Stimulated activated CD8-positive, alpha-beta memory T cell treated with anti-CD3 and anti-CD28 coated beads, Interleukin-7, amount 100 ng/mL, for 48 hours (primary cell): ENCODE results near the gene TRIM41.
"Not testable (repeated sequence)": the region's sequence is repeated elsewhere in the genome, so short reads cannot be mapped to it uniquely, and the experiment has no call there.

Source experiments
- DNase-seq, 2 donors: peaks; one replicate each; pipeline ENCODE4 v3.0.0-alpha.2; 2020; ENCODE audit warnings: low read depth in 1 of 2; ENCODE audit errors: extremely low read depth in 1 of 2

TRIM41 gene

DNA sequence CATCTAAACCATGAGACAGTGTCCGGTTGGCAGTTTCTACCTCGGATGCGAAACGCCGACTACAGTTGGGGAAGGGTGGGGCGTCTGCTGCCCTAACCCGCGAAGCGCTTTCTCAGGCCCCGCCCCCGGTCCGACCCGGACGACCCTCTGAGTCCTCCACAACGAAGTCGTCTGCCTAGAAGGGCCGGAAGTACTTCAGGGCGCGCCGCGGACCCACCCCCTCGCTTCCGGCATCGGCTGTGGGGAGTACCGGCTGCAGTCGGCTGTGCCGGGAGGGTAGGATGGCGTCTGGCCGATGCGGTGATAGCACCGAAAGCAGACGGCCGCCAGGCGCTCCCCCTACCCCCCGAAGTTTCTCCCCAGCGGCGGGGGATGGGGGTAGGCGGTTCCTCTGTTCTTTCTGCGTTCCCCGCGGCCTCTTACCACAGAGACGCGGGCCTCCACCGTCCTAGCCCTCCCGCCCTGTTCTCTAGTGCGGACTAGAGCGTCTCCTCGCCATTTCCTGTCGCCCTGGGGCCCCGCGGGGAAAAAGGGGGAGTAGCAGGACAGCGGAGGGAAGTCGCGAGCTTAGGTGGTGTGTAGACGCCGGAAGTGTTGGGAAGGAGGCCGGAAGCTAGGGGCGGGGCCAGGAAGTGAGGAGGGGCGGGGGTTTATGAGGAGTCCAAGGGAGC lies at the start of gene TRIM41:
TRIM41 (plus strand) TSS at position 224 of the 671 bp plus-strand sequence. CDS start 719 bp downstream, outside the sequence.
- DNase-seq, result peak; percentile 97 to 99

DNA sequence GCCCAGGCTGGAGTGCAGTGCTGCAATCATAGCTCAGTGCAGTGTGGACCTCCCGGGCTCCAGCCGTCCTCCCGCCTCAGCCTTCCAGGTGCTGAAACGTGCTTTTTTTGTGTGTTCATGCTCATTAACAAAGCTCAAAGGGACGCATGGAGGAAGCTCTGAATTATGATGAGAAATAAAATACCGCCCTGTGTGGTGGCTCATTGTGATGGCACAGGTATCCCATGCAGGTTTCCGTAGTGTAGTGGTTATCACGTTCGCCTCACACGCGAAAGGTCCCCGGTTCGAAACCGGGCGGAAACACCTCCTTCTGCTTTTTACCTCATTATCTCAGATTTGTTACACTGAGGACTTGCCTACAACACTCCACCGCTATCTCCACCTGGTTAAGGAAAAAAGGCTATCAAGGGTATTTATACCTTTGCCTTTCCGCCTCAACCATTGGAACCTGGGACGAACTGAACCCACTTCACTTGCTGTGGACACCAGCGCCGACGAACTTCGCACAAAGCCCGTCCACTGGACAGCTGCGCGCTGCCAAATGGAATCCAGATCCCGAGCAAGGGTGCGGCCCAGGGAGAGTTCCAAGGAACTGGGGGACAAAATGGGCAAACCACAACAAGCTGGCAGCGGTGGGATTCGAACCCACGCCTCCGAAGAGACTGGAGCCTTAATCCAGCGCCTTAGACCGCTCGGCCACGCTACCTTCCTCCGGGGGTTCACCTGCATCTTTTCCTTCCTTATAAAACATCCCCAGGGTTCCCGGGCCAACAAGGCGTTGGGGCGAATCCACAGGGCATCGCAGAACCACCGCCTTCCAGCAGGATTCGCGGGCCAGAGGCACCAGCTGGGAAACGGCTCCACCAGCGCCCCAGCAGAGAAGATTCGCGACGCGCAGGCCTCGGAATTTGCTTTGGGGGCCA lies 49.4 kb upstream of the TRIM41 start:
- DNase-seq, result peak in 1 of 2 donors; percentile 59

DNA sequence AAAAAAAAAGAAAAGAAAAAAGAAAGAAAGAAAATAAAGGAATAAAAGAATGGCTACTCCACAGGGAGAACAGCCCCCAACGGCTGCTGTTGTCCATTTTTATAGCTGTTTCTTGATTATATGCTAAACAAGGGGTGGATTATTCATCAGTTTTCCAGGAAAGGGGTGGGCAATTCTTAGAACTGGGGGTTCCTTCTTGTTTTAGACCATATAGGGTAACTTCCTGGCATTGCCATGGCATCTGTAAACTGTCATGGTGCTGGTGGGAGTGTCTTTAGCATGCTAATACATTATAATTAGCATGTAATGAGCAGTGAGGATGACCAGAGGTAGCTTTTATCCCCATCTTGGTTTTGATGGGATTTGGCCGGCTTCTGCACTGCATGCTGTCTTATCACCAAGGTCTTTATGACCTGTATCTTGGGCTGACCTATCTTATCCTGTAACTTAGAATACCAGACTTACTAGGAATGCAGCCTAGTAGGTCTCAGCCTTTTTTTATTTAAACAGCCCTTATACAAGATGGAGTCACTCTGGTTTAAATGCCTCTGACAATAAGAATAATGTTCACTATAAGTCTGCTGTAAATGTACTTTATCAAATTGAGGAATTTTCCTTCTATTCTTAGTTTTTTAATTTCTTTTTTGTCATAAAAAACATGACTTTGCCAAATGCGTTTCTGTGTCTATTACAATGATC lies 46.7 kb upstream of the TRIM41 start:
- DNase-seq, result no peak

DNA sequence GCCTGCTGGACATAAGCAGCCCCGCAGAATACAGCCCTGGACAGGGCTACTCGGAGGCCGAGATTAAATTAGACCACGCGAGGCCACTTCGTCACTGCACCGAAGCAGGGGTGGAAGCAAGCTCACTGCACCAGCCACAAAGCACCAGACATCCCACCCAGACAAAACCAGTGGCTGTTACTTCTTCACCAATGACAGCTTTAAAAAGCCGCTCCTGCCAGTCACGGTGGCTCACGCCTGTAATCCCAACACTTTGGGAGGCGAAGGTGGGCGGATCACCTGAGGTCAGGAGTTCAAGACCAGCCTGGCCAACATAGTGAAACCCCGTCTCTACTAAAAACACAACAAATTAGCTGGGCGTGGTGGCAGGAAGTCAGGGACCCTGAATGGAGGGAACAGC lies 45.5 kb upstream of the TRIM41 start:
- DNase-seq, result not testable (repeated sequence)

DNA sequence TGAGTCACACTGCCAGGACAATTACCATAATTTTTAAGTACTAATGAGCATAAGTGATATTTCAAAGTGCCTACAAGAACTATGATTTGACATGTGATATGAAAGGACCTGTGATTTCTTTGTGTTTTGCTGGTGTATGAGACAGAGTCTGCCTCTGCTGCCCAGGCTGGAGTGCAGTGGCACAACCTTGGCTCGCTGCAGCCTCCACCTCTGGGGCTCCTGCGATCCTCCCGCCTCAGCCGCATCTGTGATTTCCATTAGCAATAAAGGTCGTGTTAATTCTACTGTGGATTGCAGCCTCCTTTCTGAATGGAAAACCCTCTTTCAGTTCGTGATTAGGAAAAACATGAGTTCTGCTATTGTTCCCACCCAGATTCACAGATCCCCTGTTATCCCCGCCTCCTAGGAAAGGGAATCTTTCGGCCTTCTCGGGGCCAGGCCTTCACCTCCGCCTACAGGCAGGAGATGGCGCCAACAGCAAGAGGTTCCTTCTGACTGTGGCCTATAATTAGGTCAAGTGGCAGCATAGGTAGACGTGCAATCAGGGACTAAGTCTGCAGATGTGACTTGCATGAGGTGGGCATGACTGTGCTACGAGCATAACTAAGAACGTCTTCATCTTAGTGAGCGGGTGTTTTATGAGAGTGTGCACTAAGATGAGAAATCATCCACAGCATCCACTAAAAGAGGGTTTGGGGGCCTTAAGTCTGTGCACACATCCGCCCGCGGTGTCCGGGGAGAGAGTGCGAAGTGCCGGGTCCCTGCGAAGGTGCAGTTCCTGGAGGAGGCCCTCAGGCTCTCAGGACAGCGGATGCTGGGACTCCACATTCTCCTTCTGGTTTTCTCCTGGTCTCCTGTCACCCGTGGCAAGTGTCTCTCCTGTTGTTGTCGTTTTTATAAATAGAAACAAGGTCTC lies 41.2 kb upstream of the TRIM41 start:
- no peak for DNase-seq

DNA sequence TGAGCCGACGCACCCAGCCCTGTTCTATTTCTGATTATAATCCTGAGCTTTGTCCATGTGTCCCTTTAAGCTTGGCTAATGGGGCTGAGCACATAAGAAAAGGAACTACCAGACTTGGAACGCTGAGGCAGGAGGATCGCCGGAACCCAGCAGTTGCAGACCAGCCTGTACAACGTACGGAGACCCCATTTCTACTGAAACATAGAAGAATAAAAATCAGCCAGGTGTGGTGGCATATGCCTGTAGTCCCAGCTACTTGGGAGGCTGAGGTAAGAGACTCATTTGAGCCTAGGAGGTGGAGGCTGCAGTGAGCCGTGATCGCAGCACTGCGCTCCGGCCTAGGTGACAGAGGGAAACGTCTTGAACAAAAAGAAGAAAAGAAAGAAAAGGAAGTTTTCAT lies 40.4 kb upstream of the TRIM41 start:
- DNase-seq, result no peak

DNA sequence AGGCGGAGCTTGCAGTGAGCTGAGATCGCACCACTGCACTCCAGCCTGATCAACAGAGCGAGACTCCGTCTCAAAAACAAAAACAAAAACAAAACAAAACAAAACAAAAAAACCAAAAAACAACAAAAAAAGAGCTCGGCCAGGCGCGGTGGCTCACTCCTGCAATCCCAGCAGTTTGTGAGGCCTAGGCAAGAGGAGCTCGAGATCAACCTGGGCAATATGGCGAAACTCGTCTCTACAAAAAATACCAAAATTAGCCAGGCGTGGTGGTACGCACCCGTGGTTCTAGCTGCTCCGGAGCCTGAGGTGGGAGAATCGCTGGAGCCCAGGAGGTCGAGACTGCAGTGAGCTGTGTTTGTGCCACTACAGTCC lies 38.2 kb upstream of the TRIM41 start:
- DNase-seq, result no peak

DNA sequence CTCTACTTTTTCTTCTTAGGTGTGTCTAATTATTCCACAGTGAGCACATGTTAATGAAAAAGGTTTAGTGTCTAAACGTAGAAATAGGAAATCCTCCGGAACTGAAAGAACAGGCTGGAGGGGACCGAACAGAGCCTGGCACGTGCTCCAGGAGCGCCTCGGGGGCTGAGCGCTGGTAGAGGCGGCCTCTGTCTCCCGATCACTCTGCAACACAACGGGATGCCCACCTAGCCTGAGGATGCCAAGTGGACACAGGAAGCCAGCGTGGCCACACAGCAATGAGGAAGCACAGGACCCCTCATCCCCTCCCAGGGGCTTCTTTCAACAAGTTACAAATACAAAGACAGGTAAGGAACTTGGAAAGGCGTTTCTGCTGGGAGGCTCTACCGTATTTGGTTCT lies 37.5 kb upstream of the TRIM41 start:
- no peak for DNase-seq

DNA sequence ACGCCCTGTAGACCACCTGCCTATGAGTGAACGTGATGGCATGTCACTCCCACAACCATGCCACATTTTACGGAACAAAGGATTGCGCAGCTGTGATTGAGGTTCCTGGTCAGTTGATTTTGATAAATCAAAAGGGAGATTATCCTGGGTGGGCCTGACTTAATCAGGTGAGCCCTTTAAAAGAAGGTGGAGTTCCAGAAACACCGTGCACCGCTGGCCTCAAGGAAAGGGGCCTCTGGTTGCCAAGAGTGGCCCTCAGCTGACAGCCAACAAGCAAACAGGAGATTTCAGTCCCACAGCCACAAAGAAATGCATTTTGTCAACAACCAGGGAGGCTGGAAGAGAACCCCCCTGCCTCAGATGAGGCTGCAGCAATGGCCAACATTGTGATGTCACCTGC lies 37.1 kb upstream of the TRIM41 start:
- no peak for DNase-seq

DNA sequence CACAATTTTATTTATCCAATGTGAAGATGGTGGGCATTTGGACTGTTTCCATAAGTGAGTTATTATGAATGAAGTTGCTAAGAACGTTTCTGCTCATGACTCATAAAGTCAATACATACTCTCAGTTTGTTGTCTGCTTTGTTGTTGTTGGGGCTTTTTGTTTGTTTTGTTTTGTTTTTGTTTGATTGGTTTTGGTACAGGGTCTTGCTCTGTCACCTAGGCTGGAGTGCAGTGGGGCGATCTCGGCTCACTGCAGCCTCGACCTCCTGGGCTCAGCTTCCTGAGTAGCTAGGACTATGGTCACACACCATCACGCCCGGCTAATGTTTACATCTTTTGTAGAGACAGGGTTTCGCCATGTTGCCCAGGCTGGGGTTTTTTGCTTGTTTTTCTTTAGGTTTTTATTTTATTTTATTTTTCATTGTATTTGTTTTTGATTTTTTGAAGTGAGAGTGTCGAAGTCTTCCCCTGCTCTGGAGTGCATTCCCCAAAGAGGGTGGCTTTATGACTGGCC lies 36.0 kb upstream of the TRIM41 start:
- no peak for DNase-seq

DNA sequence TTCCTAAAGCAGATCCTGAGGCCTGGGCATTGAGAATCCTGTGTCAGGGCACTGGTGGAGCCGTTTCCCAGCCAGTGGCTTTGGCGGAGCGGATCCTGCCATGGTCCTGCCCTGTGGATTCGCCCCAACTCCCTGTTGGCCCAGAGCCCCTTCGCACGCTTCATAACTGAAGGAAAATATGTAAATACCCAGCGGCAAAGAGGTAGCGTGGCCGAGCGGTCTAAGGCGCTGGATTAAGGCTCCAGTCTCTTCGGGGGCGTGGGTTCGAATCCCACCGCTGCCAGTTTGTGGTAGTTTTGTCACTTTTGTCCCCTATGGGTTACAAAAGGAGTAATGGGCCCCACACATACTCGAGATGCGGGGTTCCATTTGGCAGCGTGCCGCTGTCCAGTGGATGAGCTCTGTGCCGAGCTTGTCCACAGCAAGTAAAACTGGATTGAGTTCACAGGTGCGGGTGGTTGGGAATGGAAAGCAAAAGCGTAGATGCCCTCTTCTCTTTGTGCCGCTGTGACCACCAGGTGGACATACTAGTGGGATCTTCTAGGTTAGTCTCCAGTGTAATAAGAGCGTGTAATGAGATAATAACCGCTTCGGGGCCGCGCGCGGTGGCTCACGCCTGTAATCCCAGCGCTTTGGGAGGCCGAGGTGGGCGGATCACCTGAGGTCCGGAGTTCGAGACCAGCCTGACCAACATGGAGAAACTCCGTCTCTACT lies 35.4 kb upstream of the TRIM41 start:
- DNase-seq, result peak in 1 of 2 donors; percentile 63

DNA sequence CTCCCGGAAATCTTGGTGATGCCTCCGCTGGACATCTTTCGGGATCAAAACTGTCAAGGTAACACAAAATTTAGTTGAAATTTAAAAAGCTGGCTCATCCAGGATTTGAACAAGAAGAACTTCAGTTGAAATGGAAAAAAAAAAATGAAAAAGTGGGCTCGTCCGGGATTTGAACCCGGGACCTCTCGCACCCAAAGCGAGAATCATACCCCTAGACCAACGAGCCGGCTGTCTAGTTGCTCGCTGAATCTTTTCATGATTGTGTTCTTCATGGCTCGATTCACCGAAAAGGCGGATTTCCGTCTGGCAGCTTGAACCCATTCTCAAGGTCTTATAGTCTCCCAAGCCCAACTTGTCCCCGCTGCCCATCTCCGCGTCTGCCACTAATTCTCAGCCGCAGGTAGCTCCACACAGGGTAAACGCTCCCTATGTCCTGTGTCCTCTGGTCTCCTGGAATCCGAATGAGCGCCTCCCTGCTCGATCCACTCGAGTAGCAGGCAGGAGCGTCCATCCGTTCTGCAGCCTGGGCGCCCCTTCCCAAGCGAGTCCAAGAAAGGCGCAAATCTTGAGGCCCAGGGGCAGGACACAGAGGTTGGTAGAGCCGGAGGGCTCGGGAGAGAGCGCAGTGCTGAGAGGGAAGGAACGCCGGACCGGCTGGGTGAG lies 34.2 kb upstream of the TRIM41 start:
- DNase-seq, result peak in 1 of 2 donors; percentile 62

DNA sequence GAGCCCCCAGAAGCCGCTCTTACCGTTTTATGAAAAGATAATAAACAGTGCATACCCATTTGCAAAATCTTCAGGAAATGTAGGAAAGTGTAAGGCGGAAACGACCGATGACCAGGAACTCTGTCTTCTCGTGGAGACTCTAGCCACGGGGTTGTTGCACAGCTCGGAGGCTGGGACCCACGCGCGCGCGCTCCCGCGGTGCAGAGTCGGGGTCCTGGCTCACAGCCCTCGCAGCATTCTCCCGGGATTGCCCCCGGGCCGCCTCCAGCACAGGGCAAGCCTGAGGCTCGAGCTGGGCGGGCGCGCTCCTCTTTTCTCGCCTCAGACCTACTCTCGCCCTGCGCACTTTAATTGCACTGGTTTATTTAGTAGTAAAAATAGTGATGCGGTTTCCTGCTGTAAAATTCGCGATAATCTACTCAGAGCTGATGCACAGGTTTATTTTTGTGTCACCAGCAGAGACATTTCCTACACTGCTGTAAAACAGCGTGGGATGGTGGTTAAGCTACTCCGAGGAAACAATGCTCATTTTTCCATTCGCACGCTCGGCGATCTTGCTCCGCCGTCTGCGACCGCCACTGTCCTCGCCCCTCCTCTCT lies 33.6 kb upstream of the TRIM41 start:
- peak in 1 of 2 donors; percentile 69 for DNase-seq

DNA sequence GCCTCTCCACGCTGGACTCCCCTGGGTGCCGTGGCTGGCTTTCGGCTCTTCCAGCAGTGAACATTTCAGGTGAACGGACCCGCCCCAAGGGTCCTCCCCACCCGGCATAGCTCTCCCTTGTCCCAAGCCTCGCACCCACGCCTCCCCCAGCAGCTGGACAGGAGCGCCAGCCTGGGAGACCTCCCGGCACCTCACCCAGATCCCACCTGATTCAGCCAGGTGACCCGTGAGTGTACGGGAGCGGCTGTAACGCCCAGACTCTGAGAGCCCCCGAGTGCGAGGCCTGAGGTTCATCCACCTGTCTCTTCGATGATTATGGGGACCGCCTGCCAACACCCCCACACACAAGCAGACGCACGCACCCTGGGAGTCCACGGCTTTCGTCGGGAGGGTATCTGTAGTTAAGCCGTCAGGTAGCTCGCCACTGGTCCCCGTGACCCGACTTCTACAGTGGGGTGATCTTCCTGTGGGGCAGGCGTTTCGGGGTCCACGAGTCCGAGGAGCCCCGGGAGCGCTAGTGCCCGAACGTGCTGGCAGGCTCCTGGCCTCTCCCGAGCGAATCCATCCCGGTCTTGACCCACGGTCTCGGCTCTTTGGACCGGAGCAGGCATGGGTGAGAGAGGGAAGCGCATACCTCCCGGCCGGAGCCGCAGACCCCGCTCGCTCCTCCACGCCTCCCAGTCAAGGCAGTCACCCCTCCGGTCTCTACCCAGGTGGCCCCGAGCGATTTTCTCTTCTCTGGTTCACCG lies 32.9 kb upstream of the TRIM41 start:
- no peak for DNase-seq

DNA sequence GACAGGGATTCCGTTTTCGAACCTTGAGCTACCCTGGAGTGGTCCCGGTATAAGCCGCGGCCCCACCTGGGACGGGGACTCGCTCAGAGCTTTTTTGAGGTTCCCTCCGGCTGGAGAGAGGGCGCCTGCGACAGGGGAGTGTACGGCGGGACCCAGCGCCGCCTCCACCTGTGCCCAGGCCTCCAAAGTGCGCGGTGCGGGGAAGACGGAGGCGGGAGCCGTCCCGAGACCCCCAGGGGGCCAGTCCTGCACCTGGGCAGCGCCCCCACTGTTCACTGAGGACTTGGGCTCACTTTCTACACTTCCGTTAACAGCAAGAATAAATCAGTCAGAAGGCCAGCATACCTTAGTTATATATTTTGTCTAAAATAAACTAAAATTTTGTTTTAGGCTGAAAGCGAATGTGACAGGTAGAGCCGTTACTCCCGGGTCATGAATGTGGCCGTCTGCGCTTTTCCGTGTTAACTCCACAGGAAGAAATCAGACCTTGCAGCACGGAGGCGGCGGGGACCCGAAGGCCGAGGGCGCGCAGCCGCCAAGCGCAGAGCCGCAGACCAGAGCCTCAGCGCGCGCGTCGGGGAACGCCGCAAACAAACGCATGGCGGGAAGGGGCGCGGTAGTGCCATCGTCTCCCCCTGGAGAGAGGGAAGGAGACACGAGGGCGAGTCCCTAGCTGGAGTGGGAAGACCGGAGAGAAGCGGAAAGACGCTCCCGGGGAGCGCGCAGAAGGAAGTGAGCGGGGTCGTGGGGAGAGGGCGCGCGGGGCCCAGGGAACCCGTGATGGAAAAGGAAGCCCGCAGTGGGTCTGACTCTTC lies 32.2 kb upstream of the TRIM41 start:
- no peak for DNase-seq

DNA sequence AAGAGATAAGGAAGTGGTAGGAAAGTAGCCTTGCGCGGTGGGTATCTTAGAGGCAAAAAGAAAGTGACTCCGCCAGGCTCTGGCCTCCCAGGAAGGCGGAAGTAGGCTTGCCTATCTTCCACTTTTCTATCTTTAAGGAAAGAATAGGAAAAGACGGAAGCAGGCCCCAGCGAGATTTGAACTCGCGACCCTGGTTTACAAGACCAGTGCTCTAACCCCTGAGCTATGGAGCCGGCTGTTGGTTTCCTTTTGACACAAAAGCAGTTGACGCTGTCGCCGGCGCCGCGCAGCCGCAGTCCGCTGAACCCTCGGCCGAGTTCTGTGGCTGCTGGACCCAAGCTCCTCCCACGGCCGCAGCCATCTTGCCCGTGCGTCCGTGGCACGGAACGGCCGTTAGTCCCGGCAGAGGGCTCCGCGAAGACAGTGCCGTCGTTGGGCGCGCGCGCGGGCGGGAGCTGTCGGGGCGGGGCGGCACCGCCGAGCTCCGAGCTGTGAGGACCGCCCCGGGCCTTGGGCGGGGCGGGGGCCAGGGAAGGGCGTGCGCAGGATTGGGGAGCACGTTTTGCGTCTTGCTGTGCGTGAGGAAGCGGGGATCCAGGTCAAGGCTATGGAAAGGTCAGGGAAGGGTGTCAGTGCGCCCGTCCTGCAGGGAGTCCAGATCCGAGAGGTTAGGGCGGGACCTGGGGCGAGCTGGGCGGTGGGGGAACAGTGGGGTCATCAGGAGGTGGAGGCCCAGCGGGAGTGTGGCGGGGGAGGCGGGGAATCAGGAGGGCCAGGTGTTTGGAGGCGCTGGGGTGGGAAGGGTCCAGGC lies 31.4 kb upstream of the TRIM41 start:
- DNase-seq, result peak; percentile 89 to 93
